ENCODE measurements around the gene USH1G.
A peak's percentile ranks its signal among the peaks of the same experiment; 100 is the strongest.

Gene USH1G

GRCh38 chr17:74941128-74941725 is 18.2 kb upstream of the USH1G start:
- Histone ChIP-seq H3K27ac (ENCODE audit: low read depth, low read length) (no peak overlapping the region), H3K4ac (ENCODE audit: low read depth, low read length) (no peak overlapping the region), H2BK12ac (ENCODE audit: low read length) (no peak overlapping the region), H3K4me2 (ENCODE audit: low read length) (no peak overlapping the region), H3K79me2 (ENCODE audit: control insufficient read depth, insufficient read depth, low read length, poor library complexity) (no peaks in the 10 kb centered on the region), H3K18ac (ENCODE audit: low read length) (no peak overlapping the region), H3K9me3 (ENCODE audit: insufficient read depth, low read depth, low read length) (peaks cover 5% of the 10 kb centered on the region), H4K12ac (ENCODE audit: low read depth, low read length) (no peak overlapping the region), H3K14ac (ENCODE audit: low read length) (no peak overlapping the region), H3K27me3 (ENCODE audit: insufficient read depth, low read length) (peaks cover 15% of the 10 kb centered on the region), H3K36me3 (ENCODE audit: control insufficient read depth in 1 of 2, insufficient read depth in 2 of 2, low read length in 2 of 2) (no peaks in the 10 kb centered on the region), H2AFZ (ENCODE audit: insufficient read depth, low read length, poor library complexity) (no peak overlapping the region), H2AK5ac (ENCODE audit: low read length) (no peak overlapping the region), H3K9ac (ENCODE audit: low read length) (no peak overlapping the region), H3K4me1 (ENCODE audit: control insufficient read depth in 1 of 2, insufficient read depth in 2 of 2, low read length in 2 of 2) (no peaks in the 10 kb centered on the region), H3K79me1 (ENCODE audit: low read length) (no peaks in the 10 kb centered on the region), H2BK5ac (ENCODE audit: low read depth, low read length, poor library complexity) (no peak overlapping the region), H3K23ac (ENCODE audit: low read length) (no peak overlapping the region), H4K8ac (ENCODE audit: low read depth, low read length) (no peak overlapping the region), H4K91ac (ENCODE audit: low read depth, low read length) (no peak overlapping the region), H3K4me3 (ENCODE audit: low read depth, low read length) (no peak overlapping the region), H2BK120ac (ENCODE audit: insufficient read depth, low read length, poor library complexity) (no peak overlapping the region)
- no peak for DNase-seq
- WGBS (ENCODE audit: extremely low coverage, insufficient coverage, insufficient read length), result no CpG with 5 or more reads among the region's 21 CpGs

- H2BK5ac ChIP-seq (ENCODE audit: low read depth, low read length, poor library complexity), result no peak overlapping the region
- H4K91ac ChIP-seq (ENCODE audit: low read depth, low read length), result no peak overlapping the region
- H3K4me3 ChIP-seq (ENCODE audit: low read depth, low read length), result no peak overlapping the region
- H3K9ac ChIP-seq (ENCODE audit: low read length), result no peak overlapping the region
- no peak overlapping the region for H3K14ac ChIP-seq (ENCODE audit: low read length)
- H4K12ac ChIP-seq (ENCODE audit: low read depth, low read length), result no peak overlapping the region
- no peaks in the 10 kb centered on the region for H3K4me1 ChIP-seq (ENCODE audit: control insufficient read depth in 1 of 2, insufficient read depth in 2 of 2, low read length in 2 of 2)
- peaks cover 30% of the 10 kb centered on the region for H3K27me3 ChIP-seq (ENCODE audit: insufficient read depth, low read length)
- H2BK12ac ChIP-seq (ENCODE audit: low read length), result no peak overlapping the region
- no peak overlapping the region for H2AK5ac ChIP-seq (ENCODE audit: low read length)
- no peaks in the 10 kb centered on the region for H3K79me1 ChIP-seq (ENCODE audit: low read length)
- no peaks in the 10 kb centered on the region for H3K36me3 ChIP-seq (ENCODE audit: control insufficient read depth in 1 of 2, insufficient read depth in 2 of 2, low read length in 2 of 2)
- no peak overlapping the region for H3K18ac ChIP-seq (ENCODE audit: low read length)
- DNase-seq, result no peak
- H3K79me2 ChIP-seq (ENCODE audit: control insufficient read depth, insufficient read depth, low read length, poor library complexity), result no peaks in the 10 kb centered on the region
- H3K9me3 ChIP-seq (ENCODE audit: insufficient read depth, low read depth, low read length), result peaks cover 5% of the 10 kb centered on the region
- no peak overlapping the region for H4K8ac ChIP-seq (ENCODE audit: low read depth, low read length)
- no peak overlapping the region for H2BK120ac ChIP-seq (ENCODE audit: insufficient read depth, low read length, poor library complexity)
- no peak overlapping the region for H3K23ac ChIP-seq (ENCODE audit: low read length)
- no CpG with 5 or more reads among the region's 8 CpGs for WGBS (ENCODE audit: extremely low coverage, insufficient coverage, insufficient read length)
- H3K4me2 ChIP-seq (ENCODE audit: low read length), result no peak overlapping the region
- no peak overlapping the region for H3K27ac ChIP-seq (ENCODE audit: low read depth, low read length)
- no peak overlapping the region for H2AFZ ChIP-seq (ENCODE audit: insufficient read depth, low read length, poor library complexity)
- no peak overlapping the region for H3K4ac ChIP-seq (ENCODE audit: low read depth, low read length)
These were observed 16.5 kb upstream of the USH1G start for GRCh38 chr17:74939534-74939933.

- Histone ChIP-seq H3K4me1 (ENCODE audit: control insufficient read depth in 1 of 2, insufficient read depth in 2 of 2, low read length in 2 of 2) (no peaks in the 10 kb centered on the region), H3K36me3 (ENCODE audit: control insufficient read depth in 1 of 2, insufficient read depth in 2 of 2, low read length in 2 of 2) (no peaks in the 10 kb centered on the region), H2AK5ac (ENCODE audit: low read length) (no peak overlapping the region), H3K9ac (ENCODE audit: low read length) (no peak overlapping the region), H2AFZ (ENCODE audit: insufficient read depth, low read length, poor library complexity) (no peak overlapping the region), H3K4me2 (ENCODE audit: low read length) (no peak overlapping the region), H3K18ac (ENCODE audit: low read length) (no peak overlapping the region), H4K8ac (ENCODE audit: low read depth, low read length) (no peak overlapping the region), H4K12ac (ENCODE audit: low read depth, low read length) (no peak overlapping the region), H2BK5ac (ENCODE audit: low read depth, low read length, poor library complexity) (no peak overlapping the region), H3K27me3 (ENCODE audit: insufficient read depth, low read length) (peaks cover 34% of the 10 kb centered on the region), H3K4me3 (ENCODE audit: low read depth, low read length) (no peak overlapping the region), H3K4ac (ENCODE audit: low read depth, low read length) (no peak overlapping the region), H3K9me3 (ENCODE audit: insufficient read depth, low read depth, low read length) (peaks cover 5% of the 10 kb centered on the region), H3K79me1 (ENCODE audit: low read length) (no peaks in the 10 kb centered on the region), H2BK120ac (ENCODE audit: insufficient read depth, low read length, poor library complexity) (no peak overlapping the region), H3K27ac (ENCODE audit: low read depth, low read length) (no peak overlapping the region), H3K79me2 (ENCODE audit: control insufficient read depth, insufficient read depth, low read length, poor library complexity) (no peaks in the 10 kb centered on the region), H2BK12ac (ENCODE audit: low read length) (no peak overlapping the region), H3K14ac (ENCODE audit: low read length) (no peak overlapping the region), H4K91ac (ENCODE audit: low read depth, low read length) (no peak overlapping the region), H3K23ac (ENCODE audit: low read length) (no peak overlapping the region)
- WGBS (ENCODE audit: extremely low coverage, insufficient coverage, insufficient read length), result no CpG with 5 or more reads among the region's 8 CpGs
- DNase-seq, result no peak
These were observed 15.3 kb upstream of the USH1G start for GRCh38 chr17:74938194-74938950.

- Histone ChIP-seq H3K4me2 (ENCODE audit: low read length) (no peak overlapping the region), H3K27ac (ENCODE audit: low read depth, low read length) (no peak overlapping the region), H2AFZ (ENCODE audit: insufficient read depth, low read length, poor library complexity) (no peak overlapping the region), H3K23ac (ENCODE audit: low read length) (no peak overlapping the region), H3K9me3 (ENCODE audit: insufficient read depth, low read depth, low read length) (peaks cover 5% of the 10 kb centered on the region), H2BK120ac (ENCODE audit: insufficient read depth, low read length, poor library complexity) (no peak overlapping the region), H3K27me3 (ENCODE audit: insufficient read depth, low read length) (peaks cover 34% of the 10 kb centered on the region), H2BK12ac (ENCODE audit: low read length) (no peak overlapping the region), H2AK5ac (ENCODE audit: low read length) (no peak overlapping the region), H3K4me1 (ENCODE audit: control insufficient read depth in 1 of 2, insufficient read depth in 2 of 2, low read length in 2 of 2) (no peaks in the 10 kb centered on the region), H4K8ac (ENCODE audit: low read depth, low read length) (no peak overlapping the region), H3K9ac (ENCODE audit: low read length) (no peak overlapping the region), H3K14ac (ENCODE audit: low read length) (no peak overlapping the region), H3K79me2 (ENCODE audit: control insufficient read depth, insufficient read depth, low read length, poor library complexity) (no peaks in the 10 kb centered on the region), H3K18ac (ENCODE audit: low read length) (no peak overlapping the region), H2BK5ac (ENCODE audit: low read depth, low read length, poor library complexity) (no peak overlapping the region), H3K79me1 (ENCODE audit: low read length) (no peaks in the 10 kb centered on the region), H4K12ac (ENCODE audit: low read depth, low read length) (no peak overlapping the region), H4K91ac (ENCODE audit: low read depth, low read length) (no peak overlapping the region), H3K36me3 (ENCODE audit: control insufficient read depth in 1 of 2, insufficient read depth in 2 of 2, low read length in 2 of 2) (no peaks in the 10 kb centered on the region), H3K4me3 (ENCODE audit: low read depth, low read length) (peak overlapping the region; percentile 22), H3K4ac (ENCODE audit: low read depth, low read length) (no peak overlapping the region)
- no peak for DNase-seq
- WGBS (ENCODE audit: extremely low coverage, insufficient coverage, insufficient read length), result no CpG with 5 or more reads among the region's 11 CpGs
These were observed 14.3 kb upstream of the USH1G start for GRCh38 chr17:74937064-74938051.

Measured in trophoblast cell (in vitro differentiated cells and primary cell).